ENCODE measurements around the gene RAD51D.

DNA sequence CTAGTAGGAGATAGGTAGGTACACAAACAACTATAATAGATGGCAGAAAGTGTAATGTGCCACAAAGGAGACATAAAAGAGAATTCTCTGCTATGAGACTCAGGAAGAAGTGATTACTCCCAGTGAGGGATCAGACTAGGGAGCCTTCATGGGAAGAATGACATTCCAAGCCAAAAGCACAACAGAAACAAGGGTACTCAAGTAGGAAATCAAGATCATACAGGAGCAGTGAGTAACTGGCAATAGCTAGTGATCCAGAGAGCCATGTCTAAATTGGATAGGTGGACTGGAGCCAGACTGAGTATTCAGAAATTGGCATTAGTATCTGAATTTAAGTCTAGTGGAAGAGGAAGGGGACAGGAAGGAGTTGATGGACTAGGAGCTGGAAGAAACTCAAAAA is 66.9 kb downstream of the RAD51D start:
- TF ChIP-seq, protein P1, sequence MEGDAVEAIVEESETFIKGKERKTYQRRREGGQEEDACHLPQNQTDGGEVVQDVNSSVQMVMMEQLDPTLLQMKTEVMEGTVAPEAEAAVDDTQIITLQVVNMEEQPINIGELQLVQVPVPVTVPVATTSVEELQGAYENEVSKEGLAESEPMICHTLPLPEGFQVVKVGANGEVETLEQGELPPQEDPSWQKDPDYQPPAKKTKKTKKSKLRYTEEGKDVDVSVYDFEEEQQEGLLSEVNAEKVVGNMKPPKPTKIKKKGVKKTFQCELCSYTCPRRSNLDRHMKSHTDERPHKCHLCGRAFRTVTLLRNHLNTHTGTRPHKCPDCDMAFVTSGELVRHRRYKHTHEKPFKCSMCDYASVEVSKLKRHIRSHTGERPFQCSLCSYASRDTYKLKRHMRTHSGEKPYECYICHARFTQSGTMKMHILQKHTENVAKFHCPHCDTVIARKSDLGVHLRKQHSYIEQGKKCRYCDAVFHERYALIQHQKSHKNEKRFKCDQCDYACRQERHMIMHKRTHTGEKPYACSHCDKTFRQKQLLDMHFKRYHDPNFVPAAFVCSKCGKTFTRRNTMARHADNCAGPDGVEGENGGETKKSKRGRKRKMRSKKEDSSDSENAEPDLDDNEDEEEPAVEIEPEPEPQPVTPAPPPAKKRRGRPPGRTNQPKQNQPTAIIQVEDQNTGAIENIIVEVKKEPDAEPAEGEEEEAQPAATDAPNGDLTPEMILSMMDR (conservative IDR thresholded peaks at IDR 0.05): no peak
- no peak for TF ChIP-seq ZFX (IDR thresholded peaks at IDR 0.05)
